H9 (cell line): Measurements from ENCODE around the gene BLMH. TPM values are rescaled to one million over a fixed set of nuclear protein-coding genes. Genes with fewer than 3 reads are reported as not detected.

Experiments used
- DNase-seq: peaks from one replicate; pipeline ENCODE4 v3.0.0-alpha.2; 2017
- H2AFZ ChIP-seq: one replicate; pipeline ENCODE4 v1.6.1; 2013; ENCODE audit warnings: mild to moderate bottlenecking, low read length, control low read depth, moderate library complexity
- H2AK5ac ChIP-seq: 2 replicates; pipeline ENCODE4 v1.6.1; 2013; ENCODE audit warnings: low read length, control low read depth, mixed read lengths; ENCODE audit not compliant: insufficient read length
- H2BK120ac ChIP-seq: one replicate; pipeline ENCODE4 v1.6.1; 2013; ENCODE audit warnings: low read depth, mild to moderate bottlenecking, low read length, control low read depth, inconsistent platforms; ENCODE audit not compliant: poor library complexity, severe bottlenecking
- H2BK12ac ChIP-seq: 2 replicates; pipeline ENCODE4 v1.6.1; 2013; ENCODE audit warnings: low read length, control low read depth, mixed read lengths, low read depth; ENCODE audit not compliant: insufficient read length
- H2BK15ac ChIP-seq: 2 replicates; pipeline ENCODE4 v1.6.1; 2013; ENCODE audit warnings: low read depth, low read length, control low read depth
- H2BK20ac ChIP-seq: one replicate; pipeline ENCODE4 v1.6.1; 2013; ENCODE audit warnings: low read depth, mild to moderate bottlenecking, low read length, control low read depth, inconsistent platforms; ENCODE audit not compliant: poor library complexity, severe bottlenecking
- H2BK5ac ChIP-seq: 2 replicates; pipeline ENCODE4 v1.6.1; 2013; ENCODE audit warnings: low read length, control low read depth, mixed read lengths; ENCODE audit not compliant: insufficient read length
- H3K14ac ChIP-seq: 2 replicates; pipeline ENCODE4 v1.6.1; 2013; ENCODE audit warnings: low read length, control low read depth; ENCODE audit not compliant: insufficient read depth
- H3K18ac ChIP-seq: 2 replicates; pipeline ENCODE4 v1.6.1; 2013; ENCODE audit warnings: low read depth, mild to moderate bottlenecking, mixed read lengths, low read length, control low read depth; ENCODE audit not compliant: insufficient read length
- H3K23ac ChIP-seq: 2 replicates; pipeline ENCODE4 v1.6.1; 2013; ENCODE audit warnings: low read length, control low read depth, mixed read lengths, low read depth; ENCODE audit not compliant: insufficient read length
- H3K23me2 ChIP-seq: 2 replicates; pipeline ENCODE4 v1.6.1; 2013; ENCODE audit warnings: low read depth, mild to moderate bottlenecking, mixed read lengths, low read length, control low read depth; ENCODE audit not compliant: insufficient read length, poor library complexity, severe bottlenecking
- H3K27ac ChIP-seq: 2 replicates; pipeline ENCODE4 v1.5.1; 2013; ENCODE audit warnings: low read length, control low read depth, mixed read lengths, low read depth; ENCODE audit not compliant: insufficient read length
- H3K27me3 ChIP-seq: 2 replicates; pipeline ENCODE4 v1.6.1; 2013; ENCODE audit warnings: low read length, control low read depth, inconsistent platforms; ENCODE audit not compliant: insufficient read depth
- H3K4ac ChIP-seq: 2 replicates; pipeline ENCODE4 v1.6.1; 2013; ENCODE audit warnings: low read depth, mild to moderate bottlenecking, control low read depth, inconsistent platforms, low read length, moderate library complexity
- H3K4me1 ChIP-seq: 2 replicates; pipeline ENCODE4 v1.6.1; 2013; ENCODE audit warnings: low read length, control low read depth, inconsistent platforms; ENCODE audit not compliant: insufficient read depth
- H3K4me2 ChIP-seq: 2 replicates; pipeline ENCODE4 v1.6.1; 2013; ENCODE audit warnings: low read length, control low read depth, mixed read lengths; ENCODE audit not compliant: insufficient read length, insufficient read depth
- H3K56ac ChIP-seq: 2 replicates; pipeline ENCODE4 v1.6.1; 2013; ENCODE audit warnings: low read depth, mild to moderate bottlenecking, mixed read lengths, low read length, control low read depth; ENCODE audit not compliant: insufficient read length
- H3K79me1 ChIP-seq: 2 replicates; pipeline ENCODE4 v1.6.1; 2013; ENCODE audit warnings: low read depth, mild to moderate bottlenecking, moderate library complexity, low read length, control low read depth, inconsistent platforms; ENCODE audit not compliant: insufficient read depth, poor library complexity, severe bottlenecking
- H3K79me2 ChIP-seq: 2 replicates; pipeline ENCODE4 v1.6.1; 2013; ENCODE audit warnings: low read length, control low read depth, inconsistent platforms; ENCODE audit not compliant: insufficient read depth
- H3K9ac ChIP-seq: 2 replicates; pipeline ENCODE4 v1.6.1; 2013; ENCODE audit warnings: low read length, control low read depth, mixed read lengths; ENCODE audit not compliant: insufficient read length; ENCODE audit errors: extremely low read depth
- H3K9me3 ChIP-seq: one replicate; pipeline ENCODE4 v1.6.1; 2013; ENCODE audit warnings: low read depth, low read length, inconsistent platforms; ENCODE audit not compliant: control insufficient read depth
- H3T11ph ChIP-seq: one replicate; pipeline ENCODE4 v1.6.1; 2013; ENCODE audit warnings: mild to moderate bottlenecking, low read length, control low read depth, inconsistent platforms
- H4K20me1 ChIP-seq: one replicate; pipeline ENCODE4 v1.6.1; 2013; ENCODE audit not compliant: control insufficient read depth, insufficient read length, insufficient read depth
- H4K5ac ChIP-seq: 2 replicates; pipeline ENCODE4 v1.6.1; 2013; ENCODE audit warnings: low read depth, mild to moderate bottlenecking, mixed read lengths, low read length, control low read depth; ENCODE audit not compliant: insufficient read length
- H4K8ac ChIP-seq: replicated peaks from 2 replicates; pipeline ENCODE4 v1.6.1; 2013; ENCODE audit warnings: low read length, control low read depth, mixed read lengths, low read depth; ENCODE audit not compliant: insufficient read length
- H4K91ac ChIP-seq: 2 replicates; pipeline ENCODE4 v1.6.1; 2013; ENCODE audit warnings: low read depth, mild to moderate bottlenecking, moderate library complexity, mixed read lengths, low read length, control low read depth; ENCODE audit not compliant: insufficient read length
- H3K27ac Mint-ChIP-seq, 3 experiments: 2 replicates in 2 of 3; 3 replicates in 1 of 3; pipeline ENCODE4 v1.8.0; 2020 to 2021; ENCODE audit warnings: mixed read lengths in 3 of 3, mild to moderate bottlenecking in 1 of 3, moderate library complexity in 1 of 3
- H3K27me3 Mint-ChIP-seq: 2 replicates; pipeline ENCODE4 v1.8.0; 2021; ENCODE audit warnings: low read depth, mild to moderate bottlenecking, moderate library complexity, mixed read lengths
- H3K36me3 Mint-ChIP-seq, 3 experiments: 2 replicates in 2 of 3; 3 replicates in 1 of 3; pipeline ENCODE4 v1.8.0; 2020 to 2021; ENCODE audit warnings: low read depth in 3 of 3, mixed read lengths in 3 of 3; ENCODE audit not compliant: insufficient read depth in 1 of 3
- H3K4me1 Mint-ChIP-seq, 2 experiments: 2 replicates each; pipeline ENCODE4 v1.8.0; 2020; ENCODE audit warnings: mixed read lengths in 2 of 2
- H3K4me3 Mint-ChIP-seq, 2 experiments: 2 replicates in 1 of 2; 3 replicates in 1 of 2; pipeline ENCODE4 v1.8.0; 2020 to 2021; ENCODE audit warnings: mild to moderate bottlenecking in 2 of 2, mixed read lengths in 2 of 2, moderate library complexity in 1 of 2
- H3K9me3 Mint-ChIP-seq, 2 experiments: 2 replicates in 1 of 2; 3 replicates in 1 of 2; pipeline ENCODE4 v1.8.0; 2020; ENCODE audit warnings: mild to moderate bottlenecking in 2 of 2, mixed read lengths in 2 of 2, moderate library complexity in 1 of 2
- CTCF ChIP-seq: fragments of 200-600 bp; sonication (generic); conservative IDR thresholded peaks from 3 replicates; pipeline ENCODE4 v1.8.0; 2021; ENCODE audit warnings: antibody characterized with exemption, mild to moderate bottlenecking
- total RNA-seq: library from RNA; stranded (reverse); gene quantifications from 2 replicates; pipeline ENCODE4 v1.2.1, GENCODE V29; 2021

Gene BLMH
- total RNA-seq, 1 experiment from 2014 or later, result 74.7 TPM

- Histone ChIP-seq H3K27me3 (no peaks in the 10 kb centered on the region), H3K9me3 (no peaks in the 10 kb centered on the region), H2AFZ (no peak overlapping the region), H3K79me2 (no peaks in the 10 kb centered on the region), H4K5ac (no peak overlapping the region), H2BK5ac (no peak overlapping the region), H3K27ac (no peak overlapping the region), H3K4me1 (no peaks in the 10 kb centered on the region), H4K91ac (no peak overlapping the region), H3K4ac (no peak overlapping the region), H3K56ac (no peak overlapping the region), H4K20me1 (no peaks in the 10 kb centered on the region), H3K79me1 (no peaks in the 10 kb centered on the region), H3K4me2 (no peak overlapping the region), H2BK20ac (no peak overlapping the region), H3K23ac (no peak overlapping the region), H4K8ac (no peak overlapping the region), H3K14ac (no peak overlapping the region), H3K23me2 (no peaks in the 10 kb centered on the region), H2AK5ac (no peak overlapping the region), H2BK15ac (no peak overlapping the region), H2BK120ac (no peak overlapping the region), H3K9ac (no peak overlapping the region), H3T11ph (no peak overlapping the region), H2BK12ac (no peak overlapping the region), H3K18ac (no peak overlapping the region)
- no peak overlapping the region for H3K27ac Mint-ChIP-seq
- no peak for TF ChIP-seq CTCF
- H3K4me1 Mint-ChIP-seq, result 0 out of 4 replicates have a peak, but pooled peaks cover 0 to 3% of the 10 kb centered on the region in 2 experiments
- no peaks in the 10 kb centered on the region for H3K9me3 Mint-ChIP-seq
- H3K27me3 Mint-ChIP-seq, result peaks cover 4% of the 10 kb centered on the region
- no peak for DNase-seq
- H3K4me3 Mint-ChIP-seq, result no peak overlapping the region
- no peaks in the 10 kb centered on the region for H3K36me3 Mint-ChIP-seq
Measured at GRCh38 chr17:30323895-30324319, 32.2 kb upstream of the BLMH start.
